WTC11 (cell line): Measurements from ENCODE around the gene CCDC61.

Source experiments
- CREB1 ChIP-seq: sonication (generic); formaldehyde crosslinking; IDR thresholded peaks from 2 replicates; pipeline ENCODE4 v1.8.0; 2023; ENCODE audit warnings: mild to moderate bottlenecking, missing genetic modification reagents
- CTCF ChIP-seq: fragments of 200-600 bp; IDR thresholded peaks from 2 replicates; pipeline ENCODE4 v1.8.0; 2022; ENCODE audit warnings: antibody characterized with exemption
- E2F1 ChIP-seq: sonication (generic); formaldehyde crosslinking; IDR thresholded peaks from 2 replicates; pipeline ENCODE4 v1.8.0; 2022; ENCODE audit warnings: mild to moderate bottlenecking, missing genetic modification reagents
- E2F5 ChIP-seq: sonication (generic); formaldehyde crosslinking; IDR thresholded peaks from 2 replicates; pipeline ENCODE4 v1.8.1; 2022; ENCODE audit warnings: mild to moderate bottlenecking, moderate library complexity, missing genetic modification reagents
- GTF2I ChIP-seq: fragments of 250-450 bp; sonication (Bioruptor Pico); conservative IDR thresholded peaks from 2 replicates; pipeline ENCODE4 v1.4.0; 2021; ENCODE audit warnings: mild to moderate bottlenecking
- IRF2 ChIP-seq: sonication (generic); formaldehyde crosslinking; IDR thresholded peaks from 2 replicates; pipeline ENCODE4 v1.8.0; 2022; ENCODE audit warnings: low read depth, missing genetic modification reagents, borderline replicate concordance
- MAX ChIP-seq: sonication (generic); formaldehyde crosslinking; IDR thresholded peaks from 2 replicates; pipeline ENCODE4 v1.8.0; 2022; ENCODE audit warnings: mild to moderate bottlenecking, missing genetic modification reagents
- TEAD4 ChIP-seq: sonication (generic); formaldehyde crosslinking; IDR thresholded peaks from 2 replicates; pipeline ENCODE4 v1.8.0; 2022; ENCODE audit warnings: mild to moderate bottlenecking, missing genetic modification reagents
- ZSCAN18 ChIP-seq: fragments of 250-450 bp; sonication (Bioruptor Pico); IDR thresholded peaks from 2 replicates; pipeline ENCODE4 v2.1.2; 2022; ENCODE audit warnings: mild to moderate bottlenecking, moderate library complexity

- no peak for TF ChIP-seq GTF2I (CRISPR knock-in tag)
- TF ChIP-seq E2F5 (CRISPR knock-in tag) = no peak
- TF ChIP-seq CTCF = no peak
- no peak for TF ChIP-seq CREB1 (CRISPR knock-in tag)
- no peak for TF ChIP-seq MAX (CRISPR knock-in tag)
- TF ChIP-seq E2F1 (CRISPR knock-in tag) = no peak
- TF ChIP-seq TEAD4 (CRISPR knock-in tag) = no peak
- no peak for TF ChIP-seq ZSCAN18
- no peak for TF ChIP-seq IRF2 (CRISPR knock-in tag)
Observed at GRCh38 chr19:46025835-46026234, 30.6 kb downstream of the CCDC61 start.
